Activated CD8-positive, alpha-beta T cell treated with anti-CD3 and anti-CD28 coated beads for 36 hours (primary cell): Measurements from ENCODE around the gene MGLL. TPM values are rescaled to one million over a fixed set of nuclear protein-coding genes. Genes with fewer than 3 reads are reported as not detected.

Experiments
- ATAC-seq: fragments of 200-7000 bp; cut with Tn5 transposase; one replicate; pipeline ENCODE4 v1.10.0; 2021; ENCODE audit warnings: mild to moderate bottlenecking, moderate library complexity
- CTCF ChIA-PET: fragments of 350-600 bp; sonication (Branson Sonifier 250); formaldehyde crosslinking; loops from one replicate; lab custom pipeline; 2021; ENCODE audit warnings: antibody characterized with exemption; lab: Charles Lee
- POLR2A ChIA-PET: fragments of 350-600 bp; sonication (Branson Sonifier 250); formaldehyde crosslinking; loops from one replicate; lab custom pipeline; 2021; ENCODE audit warnings: antibody characterized with exemption; lab: Charles Lee
- DNase-seq: peaks from one replicate; pipeline ENCODE4 v3.0.0-alpha.2; 2020
- H3K27ac Mint-ChIP-seq: one replicate; pipeline ENCODE4 v1.8.0; 2021; ENCODE audit warnings: mild to moderate bottlenecking, mixed read lengths
- H3K27me3 Mint-ChIP-seq: one replicate; pipeline ENCODE4 v1.8.0; 2021; ENCODE audit warnings: mixed read lengths
- H3K36me3 Mint-ChIP-seq: one replicate; pipeline ENCODE4 v1.8.0; 2021; ENCODE audit warnings: low read depth, mixed read lengths
- H3K4me1 Mint-ChIP-seq: one replicate; pipeline ENCODE4 v1.8.0; 2021; ENCODE audit warnings: low read depth, mixed read lengths
- H3K4me3 Mint-ChIP-seq: one replicate; pipeline ENCODE4 v1.8.0; 2021; ENCODE audit warnings: mild to moderate bottlenecking, moderate library complexity, mixed read lengths
- H3K9me3 Mint-ChIP-seq: one replicate; pipeline ENCODE4 v1.8.0; 2021; ENCODE audit warnings: mixed read lengths
- intact Hi-C: fragments of 100-400 bp; cut with micrococcal nuclease; formaldehyde crosslinking; loops from one replicate; pipeline ENCODE4 v1.10.0; 2022
- total RNA-seq, 2 experiments: library from RNA; stranded (reverse); gene quantifications; one replicate each; pipeline ENCODE4 v1.2.3, GENCODE V29; 2021
- TF ChIP-seq, protein P1 (sequence below): fragments of 200-600 bp; IDR thresholded peaks from one replicate; pipeline ENCODE4 v1.8.0; 2022; ENCODE audit warnings: antibody characterized with exemption, mild to moderate bottlenecking

The MGLL gene
- total RNA-seq, 2 experiments from 2014 or later = 1.1 to 3.1 TPM

DNA sequence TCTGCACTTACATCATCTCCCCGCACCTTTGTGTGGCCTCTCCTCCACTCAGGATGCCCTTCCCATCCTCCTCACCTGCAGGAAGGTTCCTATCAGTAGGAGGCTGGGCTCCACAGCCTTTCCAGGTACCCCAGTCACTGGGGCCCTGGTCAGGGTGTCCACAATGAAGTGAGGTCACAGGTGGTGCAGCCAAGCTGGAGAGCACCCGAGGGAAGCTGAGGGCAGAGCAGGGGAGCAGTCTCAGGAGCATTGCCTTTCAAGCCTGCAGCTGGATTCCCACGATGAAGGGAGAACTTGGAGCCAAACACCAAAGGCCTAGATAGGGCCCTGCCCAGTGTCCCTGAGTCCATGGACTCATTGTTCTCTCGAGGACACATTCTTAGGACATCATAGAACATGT lies 23.6 kb downstream of the MGLL start:
- ChIA-PET POLR2A (no interaction called here), CTCF (no interaction called here)
- H3K4me1 Mint-ChIP-seq = peaks cover 9% of the 10 kb centered on the region
- no peaks in the 10 kb centered on the region for H3K36me3 Mint-ChIP-seq
- H3K9me3 Mint-ChIP-seq = peaks cover 2% of the 10 kb centered on the region
- H3K4me3 Mint-ChIP-seq = no peak overlapping the region
- intact Hi-C loops = no loop called here
- DNase-seq (no peak), ATAC-seq (no peak)
- no peak overlapping the region for H3K27ac Mint-ChIP-seq
- H3K27me3 Mint-ChIP-seq = no peaks in the 10 kb centered on the region
- TF ChIP-seq, protein P1, sequence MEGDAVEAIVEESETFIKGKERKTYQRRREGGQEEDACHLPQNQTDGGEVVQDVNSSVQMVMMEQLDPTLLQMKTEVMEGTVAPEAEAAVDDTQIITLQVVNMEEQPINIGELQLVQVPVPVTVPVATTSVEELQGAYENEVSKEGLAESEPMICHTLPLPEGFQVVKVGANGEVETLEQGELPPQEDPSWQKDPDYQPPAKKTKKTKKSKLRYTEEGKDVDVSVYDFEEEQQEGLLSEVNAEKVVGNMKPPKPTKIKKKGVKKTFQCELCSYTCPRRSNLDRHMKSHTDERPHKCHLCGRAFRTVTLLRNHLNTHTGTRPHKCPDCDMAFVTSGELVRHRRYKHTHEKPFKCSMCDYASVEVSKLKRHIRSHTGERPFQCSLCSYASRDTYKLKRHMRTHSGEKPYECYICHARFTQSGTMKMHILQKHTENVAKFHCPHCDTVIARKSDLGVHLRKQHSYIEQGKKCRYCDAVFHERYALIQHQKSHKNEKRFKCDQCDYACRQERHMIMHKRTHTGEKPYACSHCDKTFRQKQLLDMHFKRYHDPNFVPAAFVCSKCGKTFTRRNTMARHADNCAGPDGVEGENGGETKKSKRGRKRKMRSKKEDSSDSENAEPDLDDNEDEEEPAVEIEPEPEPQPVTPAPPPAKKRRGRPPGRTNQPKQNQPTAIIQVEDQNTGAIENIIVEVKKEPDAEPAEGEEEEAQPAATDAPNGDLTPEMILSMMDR = no peak

DNA sequence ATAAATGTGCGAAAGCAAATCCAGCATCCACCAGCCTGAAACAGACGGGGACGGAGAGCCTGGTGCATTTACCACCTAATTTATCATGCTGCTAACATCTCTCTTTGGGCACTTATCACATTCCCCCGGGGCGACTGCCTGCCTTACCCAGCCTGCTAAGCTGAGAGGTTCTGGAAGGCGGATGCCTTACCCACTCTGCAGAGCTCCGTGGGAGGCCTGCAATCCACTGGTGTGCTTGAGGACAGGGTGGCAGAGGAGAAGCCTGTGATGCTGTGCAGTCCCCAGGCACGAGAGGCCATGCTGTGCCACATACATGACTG lies 25.5 kb downstream of the MGLL start:
- ChIA-PET CTCF (no interaction called here), POLR2A (no interaction called here)
- Mint-ChIP-seq H3K4me3 (no peak overlapping the region), H3K4me1 (peaks cover 9% of the 10 kb centered on the region), H3K27ac (no peak overlapping the region), H3K36me3 (no peaks in the 10 kb centered on the region), H3K9me3 (peaks cover 2% of the 10 kb centered on the region), H3K27me3 (peaks cover 3% of the 10 kb centered on the region)
- DNase-seq (no peak), ATAC-seq (no peak)
- intact Hi-C loops = no loop called here
- TF ChIP-seq, protein P1 = no peak

DNA sequence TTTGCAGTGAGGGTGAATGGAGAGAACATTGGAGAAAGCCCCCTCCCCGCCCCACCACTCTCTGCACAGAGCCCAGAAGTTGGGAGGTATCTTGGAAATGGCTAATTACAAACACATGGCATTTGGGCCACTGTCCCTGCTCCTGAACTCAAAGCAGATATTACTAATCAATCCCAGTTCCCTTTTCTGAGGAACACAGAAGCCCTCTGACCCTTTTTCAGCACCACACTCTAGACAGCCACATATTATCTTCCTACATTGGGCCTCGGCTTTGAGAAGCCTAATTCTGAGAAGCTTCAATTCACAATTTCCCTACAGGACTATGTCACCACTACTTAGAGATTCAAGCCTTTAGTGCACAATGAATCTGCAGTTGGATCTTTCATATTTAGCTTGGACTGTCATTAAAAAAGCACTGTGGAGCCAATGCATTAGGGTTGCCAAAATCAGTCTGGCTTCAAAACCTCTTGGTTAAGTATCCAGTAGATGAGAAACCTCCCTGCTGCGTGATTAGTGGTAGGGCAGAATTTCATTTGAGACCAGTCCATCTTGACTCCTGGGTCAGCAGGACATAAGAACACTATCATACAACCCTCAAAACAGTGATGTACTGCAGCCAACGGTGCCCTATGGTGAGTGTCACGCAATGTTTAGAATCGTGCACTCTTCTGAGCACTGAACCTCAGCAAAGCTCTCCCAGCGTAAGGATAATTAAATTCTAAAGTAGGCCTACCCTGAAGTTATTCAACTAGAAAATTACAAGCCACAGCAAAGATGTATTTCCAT lies 26.1 kb downstream of the MGLL start:
- H3K4me1 Mint-ChIP-seq = peaks cover 10% of the 10 kb centered on the region
- intact Hi-C loops = no loop called here
- ATAC-seq = no peak
- POLR2A ChIA-PET = no interaction called here
- H3K27me3 Mint-ChIP-seq = peaks cover 3% of the 10 kb centered on the region
- H3K36me3 Mint-ChIP-seq = no peaks in the 10 kb centered on the region
- no peak for DNase-seq
- TF ChIP-seq, protein P1 = no peak
- CTCF ChIA-PET = no interaction called here
- H3K27ac Mint-ChIP-seq = no peak overlapping the region
- peaks cover 2% of the 10 kb centered on the region for H3K9me3 Mint-ChIP-seq
- H3K4me3 Mint-ChIP-seq = no peak overlapping the region

DNA sequence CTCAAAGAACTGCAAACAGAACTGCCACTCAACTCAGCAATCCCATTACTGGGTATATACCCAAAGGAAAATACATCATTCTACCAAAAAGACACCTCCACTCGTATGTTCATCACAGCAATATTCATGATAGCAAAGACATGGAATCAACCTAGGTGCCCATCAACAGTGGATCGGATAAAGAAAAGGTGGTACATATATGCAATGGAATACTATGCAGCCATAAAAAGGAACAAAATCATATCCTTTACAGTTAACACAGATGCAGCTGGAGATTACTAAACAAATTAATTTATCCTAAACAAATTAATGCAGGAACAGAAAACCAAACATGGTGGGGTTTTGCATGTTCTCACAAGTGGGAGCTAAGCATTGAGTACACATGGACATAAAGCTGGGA lies 27.3 kb downstream of the MGLL start:
- ChIA-PET CTCF (no interaction called here), POLR2A (no interaction called here)
- Mint-ChIP-seq H3K9me3 (peaks cover 2% of the 10 kb centered on the region), H3K4me3 (no peak overlapping the region), H3K27me3 (peaks cover 3% of the 10 kb centered on the region), H3K27ac (no peak overlapping the region), H3K36me3 (no peaks in the 10 kb centered on the region), H3K4me1 (peaks cover 5% of the 10 kb centered on the region)
- intact Hi-C loops = no loop called here
- TF ChIP-seq, protein P1 = no peak
- DNase-seq (no peak), ATAC-seq (no peak)

DNA sequence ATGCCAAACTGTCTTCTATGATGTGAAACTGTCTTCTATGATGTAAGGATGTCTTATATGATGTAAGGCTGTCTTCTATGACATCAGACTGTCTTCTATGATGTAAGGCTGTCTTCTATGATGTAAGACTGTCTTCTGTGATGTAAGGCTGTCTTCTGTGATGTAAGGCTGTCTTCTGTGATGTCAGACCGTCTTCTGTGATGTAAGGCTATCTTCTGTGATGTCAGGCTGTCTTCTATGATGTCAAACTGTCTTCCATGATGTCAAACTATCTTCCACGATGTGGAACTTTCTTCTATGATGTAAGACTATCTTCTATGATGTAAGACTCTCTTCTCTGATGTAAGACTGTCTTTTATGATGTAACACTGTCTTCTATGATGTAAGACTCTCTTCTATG lies 27.9 kb downstream of the MGLL start:
- DNase-seq = no peak
- H3K4me1 Mint-ChIP-seq = peaks cover 4% of the 10 kb centered on the region
- no peaks in the 10 kb centered on the region for H3K36me3 Mint-ChIP-seq
- H3K27ac Mint-ChIP-seq = no peak overlapping the region
- POLR2A ChIA-PET = no interaction called here
- TF ChIP-seq, protein P1 = no peak
- no peak for ATAC-seq
- H3K4me3 Mint-ChIP-seq = no peak overlapping the region
- peaks cover 2% of the 10 kb centered on the region for H3K9me3 Mint-ChIP-seq
- CTCF ChIA-PET = no interaction called here
- peaks cover 3% of the 10 kb centered on the region for H3K27me3 Mint-ChIP-seq
- intact Hi-C loops = no loop called here
